Smooth muscle cell (in vitro differentiated cells): ENCODE measurements around the gene GPALPP1. TPM values are rescaled to one million over a fixed set of nuclear protein-coding genes. Genes with fewer than 3 reads are reported as not detected.

Source experiments
- DNase-seq: peaks from one replicate; lab custom pipeline; 2025; ENCODE audit not compliant: unreplicated experiment; lab: John Stamatoyannopoulos, UW
- H2AFZ ChIP-seq: fragments of 200-600 bp; sonication (generic); 2 replicates; pipeline ENCODE4 v1.6.0; 2016; ENCODE audit warnings: antibody characterized with exemption, low read depth, mild to moderate bottlenecking
- H3F3A ChIP-seq: fragments of 200-600 bp; sonication (generic); 2 replicates; pipeline ENCODE4 v1.6.0; 2017; ENCODE audit warnings: antibody characterized with exemption, low read depth
- H3K27ac ChIP-seq: fragments of 200-600 bp; sonication (generic); 2 replicates; pipeline ENCODE4 v1.5.1; 2016; ENCODE audit warnings: low read depth, mild to moderate bottlenecking
- H3K27me3 ChIP-seq: fragments of 200-600 bp; sonication (generic); 2 replicates; pipeline ENCODE4 v1.6.1; 2016; ENCODE audit warnings: low read depth, mild to moderate bottlenecking
- H3K36me3 ChIP-seq: fragments of 200-600 bp; sonication (generic); 2 replicates; pipeline ENCODE4 v1.5.1; 2016; ENCODE audit warnings: low read depth
- H3K4me1 ChIP-seq: fragments of 200-600 bp; sonication (generic); 2 replicates; pipeline ENCODE4 v1.5.1; 2016; ENCODE audit warnings: low read depth
- H3K4me2 ChIP-seq: fragments of 200-600 bp; sonication (generic); 2 replicates; pipeline ENCODE4 v1.6.0; 2016; ENCODE audit warnings: mild to moderate bottlenecking
- H3K4me3 ChIP-seq: fragments of 200-600 bp; sonication (generic); 2 replicates; pipeline ENCODE4 v1.5.1; 2016; ENCODE audit warnings: mild to moderate bottlenecking
- H3K79me2 ChIP-seq: fragments of 200-600 bp; sonication (generic); 2 replicates; pipeline ENCODE4 v1.6.0; 2016; ENCODE audit warnings: low read depth, mild to moderate bottlenecking
- H3K9ac ChIP-seq: fragments of 200-600 bp; sonication (generic); 2 replicates; pipeline ENCODE4 v1.6.0; 2016; ENCODE audit warnings: low read depth
- H3K9me3 ChIP-seq: fragments of 200-600 bp; sonication (generic); replicated peaks from 2 replicates; pipeline ENCODE4 v1.5.1; 2016; ENCODE audit warnings: low read depth
- H4K20me1 ChIP-seq: fragments of 200-600 bp; sonication (generic); 2 replicates; pipeline ENCODE4 v1.6.0; 2016; ENCODE audit warnings: low read depth
- CTCF ChIP-seq: fragments of 200-600 bp; sonication (generic); IDR thresholded peaks from 2 replicates; pipeline ENCODE4 v1.5.1; 2017; ENCODE audit warnings: borderline replicate concordance, mild to moderate bottlenecking, antibody characterized with exemption; ENCODE audit not compliant: insufficient read depth, poor library complexity, severe bottlenecking
- WGBS: methylation state at CpG from one replicate; pipeline ENCODE4 v1.1.7; 2016; ENCODE audit warnings: low lambda C conversion rate; 5-methylcytosine and 5-hydroxymethylcytosine counted together
- polyA plus RNA-seq: library from polyadenylated mRNA; unstranded; fragments of >200 nt; fragmentation: Nextera tagmentation; extraction: Ambion mirVana; gene quantifications from 2 replicates; pipeline ENCODE4 v1.2.1, GENCODE V29; 2016
- total RNA-seq: library from RNA; depleted of rRNA; stranded (reverse); fragments of >200 nt; gene quantifications from 2 replicates; pipeline ENCODE4 v1.2.3, GENCODE V29; 2014

Gene GPALPP1
- total and polyA plus RNA-seq, 2 experiments from 2014 or later = 11.1 to 23.1 TPM

GRCh38 chr13:45040622-45041021 is 51.3 kb downstream of the GPALPP1 start:
- H3K27me3 ChIP-seq = no peaks in the 10 kb centered on the region
- H3F3A ChIP-seq = peaks cover 5% of the 10 kb centered on the region
- TF ChIP-seq CTCF = no peak
- DNase-seq = no peak
- H3K79me2 ChIP-seq = no peaks in the 10 kb centered on the region
- H3K4me1 ChIP-seq = no peaks in the 10 kb centered on the region
- no peak overlapping the region for H2AFZ ChIP-seq
- no peak overlapping the region for H3K4me3 ChIP-seq
- 93% methylated on average over 3 of the region's 3 CpGs for WGBS
- no peak overlapping the region for H3K9ac ChIP-seq
- no peaks in the 10 kb centered on the region for H3K9me3 ChIP-seq
- H3K36me3 ChIP-seq = no peaks in the 10 kb centered on the region
- H3K27ac ChIP-seq = no peak overlapping the region
- H4K20me1 ChIP-seq = no peaks in the 10 kb centered on the region
- no peak overlapping the region for H3K4me2 ChIP-seq

GRCh38 chr13:45042539-45042938 is 53.2 kb downstream of the GPALPP1 start:
- H2AFZ ChIP-seq = peak overlapping the region; percentile 49
- no peak overlapping the region for H3K4me3 ChIP-seq
- H3K4me1 ChIP-seq = no peaks in the 10 kb centered on the region
- H3K27me3 ChIP-seq = no peaks in the 10 kb centered on the region
- no peaks in the 10 kb centered on the region for H3K79me2 ChIP-seq
- no peaks in the 10 kb centered on the region for H4K20me1 ChIP-seq
- TF ChIP-seq CTCF = no peak
- no peak overlapping the region for H3K4me2 ChIP-seq
- no peak overlapping the region for H3K9ac ChIP-seq
- DNase-seq = no peak
- H3K36me3 ChIP-seq = no peaks in the 10 kb centered on the region
- no peak overlapping the region for H3K27ac ChIP-seq
- WGBS = 59% methylated on average over 3 of the region's 3 CpGs
- no peaks in the 10 kb centered on the region for H3K9me3 ChIP-seq
- peaks cover 5% of the 10 kb centered on the region for H3F3A ChIP-seq

- Histone ChIP-seq H3K27me3 (no peaks in the 10 kb centered on the region), H3K27ac (no peak overlapping the region), H3K4me1 (no peaks in the 10 kb centered on the region), H3K4me3 (peak overlapping the region; percentile 69), H3K9me3 (no peaks in the 10 kb centered on the region), H2AFZ (peak overlapping the region; percentile 100), H3K79me2 (no peaks in the 10 kb centered on the region), H3K9ac (peak overlapping the region; percentile 54), H3F3A (peaks cover 5% of the 10 kb centered on the region), H3K4me2 (peak overlapping the region; percentile 95), H3K36me3 (no peaks in the 10 kb centered on the region), H4K20me1 (no peaks in the 10 kb centered on the region)
- DNase-seq = no peak
- TF ChIP-seq CTCF = no peak
- WGBS = 87% methylated on average over 4 of the region's 4 CpGs
These were observed 57.1 kb downstream of the GPALPP1 start for GRCh38 chr13:45046445-45046844.

- Histone ChIP-seq H2AFZ (peak overlapping the region; percentile 100), H3K79me2 (no peaks in the 10 kb centered on the region), H3F3A (peaks cover under 1% of the 10 kb centered on the region), H4K20me1 (no peaks in the 10 kb centered on the region), H3K36me3 (no peaks in the 10 kb centered on the region), H3K4me2 (peak overlapping the region; percentile 95), H3K27me3 (no peaks in the 10 kb centered on the region), H3K27ac (no peak overlapping the region), H3K9me3 (no peaks in the 10 kb centered on the region), H3K4me3 (peak overlapping the region; percentile 69), H3K4me1 (no peaks in the 10 kb centered on the region), H3K9ac (peak overlapping the region; percentile 54)
- peak; percentile 12 for DNase-seq
- 24% methylated on average over 10 of the region's 10 CpGs for WGBS
- TF ChIP-seq CTCF = peak; percentile 85
These were observed 58.3 kb downstream of the GPALPP1 start for GRCh38 chr13:45047394-45048310.
